NCI-H2029 treated with DMSO at 0.1 percent for 48 hours (cell line): ENCODE data around the gene STAT4.

Source experiments
- DNase-seq: peaks from one replicate; lab custom pipeline; 2025; lab: John Stamatoyannopoulos, UW

Gene STAT4

DNA sequence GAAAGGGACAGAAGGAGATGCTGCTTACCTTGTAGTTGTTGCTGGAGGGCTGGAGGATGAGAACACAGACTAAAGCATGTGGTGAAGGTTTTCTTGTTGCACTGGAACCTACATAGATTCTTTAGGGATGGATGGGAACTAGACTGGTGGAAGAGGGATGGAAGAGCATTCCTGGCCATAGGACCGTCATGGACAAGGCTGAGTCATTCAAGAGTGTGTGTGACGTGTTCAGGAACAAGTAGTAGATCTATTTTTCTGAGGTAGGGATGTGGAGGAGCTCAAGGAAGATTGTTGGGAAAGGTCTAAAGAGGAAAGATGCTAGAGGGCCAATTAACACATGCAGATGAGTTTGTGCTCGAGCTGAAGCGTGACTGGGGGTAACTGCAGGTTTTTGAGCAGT is 6.6 kb downstream of the STAT4 start:
- no peak for DNase-seq

- DNase-seq: no peak
These were observed 7.0 kb downstream of the STAT4 start for GRCh38 chr2:191143791-191144190.

- no peak for DNase-seq
These were observed 21.9 kb downstream of the STAT4 start for GRCh38 chr2:191128911-191129304.

- no peak for DNase-seq
These were observed 22.5 kb downstream of the STAT4 start for GRCh38 chr2:191128172-191128910.

- DNase-seq: no peak
These were observed 23.6 kb downstream of the STAT4 start for GRCh38 chr2:191127235-191127634.

- DNase-seq: no peak
These were observed 24.3 kb downstream of the STAT4 start for GRCh38 chr2:191126386-191127085.

DNA sequence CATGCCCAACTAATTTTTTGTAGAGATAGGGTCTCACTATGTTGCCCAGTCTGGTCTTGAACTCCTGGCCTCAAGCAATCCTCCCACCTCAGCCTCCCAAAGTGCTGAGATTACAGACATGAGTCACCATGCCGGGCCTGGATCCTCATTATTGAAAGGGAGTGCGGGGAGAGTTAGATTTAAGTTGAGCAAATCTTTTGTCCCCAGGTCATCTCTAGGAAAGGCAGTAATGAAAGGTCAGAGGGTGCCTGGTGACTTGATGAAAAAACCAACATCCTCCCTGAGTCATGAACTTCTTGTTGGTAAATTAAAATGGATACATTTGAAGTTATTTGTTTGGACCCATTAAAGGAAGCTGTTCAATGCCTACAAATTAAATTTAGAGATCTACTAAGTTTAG is 25.1 kb downstream of the STAT4 start:
- no peak for DNase-seq

DNA sequence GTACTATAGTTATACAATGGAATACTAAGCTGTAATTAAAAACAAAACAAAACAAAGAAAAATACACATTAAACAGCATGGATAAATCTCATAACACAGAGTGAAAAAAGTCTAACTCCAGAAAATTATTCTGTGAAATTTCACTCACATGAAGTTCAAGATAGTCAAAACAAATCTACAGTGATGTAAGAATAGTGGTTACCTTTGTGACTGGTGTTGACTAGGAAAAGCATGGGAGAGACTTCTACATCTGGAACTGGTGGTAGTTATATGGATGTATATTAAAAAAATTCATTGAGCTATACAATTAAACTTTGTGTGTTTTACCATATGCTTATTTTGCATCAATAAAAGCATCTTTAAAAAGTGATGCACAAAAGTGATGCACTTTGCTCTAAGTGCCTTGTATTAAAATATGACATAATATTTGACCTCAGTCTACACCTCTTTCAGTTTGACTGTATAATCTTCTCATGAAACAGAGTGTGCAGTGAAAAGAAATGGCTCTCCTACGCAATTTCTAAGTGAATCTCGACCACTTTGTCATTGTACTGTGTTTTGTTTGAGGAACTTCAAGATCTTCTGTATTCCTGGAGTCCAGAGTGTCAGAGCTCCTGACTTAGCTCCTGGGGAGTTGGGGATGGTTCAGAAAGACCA is 28.0 kb downstream of the STAT4 start:
- no peak for DNase-seq

- DNase-seq: no peak
These were observed 33.5 kb downstream of the STAT4 start for GRCh38 chr2:191117341-191117740.

- DNase-seq: no peak
These were observed 35.0 kb downstream of the STAT4 start for GRCh38 chr2:191115804-191116203.

DNA sequence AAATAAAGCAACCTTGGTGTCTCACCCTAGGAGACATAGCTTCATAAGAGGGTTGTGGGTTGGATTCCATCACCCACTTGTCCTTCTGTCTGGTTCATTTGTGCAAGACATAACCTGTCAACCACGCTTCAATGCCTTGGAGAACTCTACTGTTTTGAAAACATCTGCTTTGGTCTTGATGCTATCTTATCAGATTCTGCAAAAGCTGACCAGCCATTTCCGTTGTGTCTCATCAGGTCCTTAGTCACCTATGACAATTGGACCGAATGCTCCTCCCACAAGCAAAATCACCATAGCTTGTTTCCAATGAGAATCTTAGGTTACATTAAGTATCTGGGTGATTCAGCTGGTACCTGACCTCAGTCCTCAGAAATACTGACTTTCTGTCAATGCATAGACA is 35.4 kb downstream of the STAT4 start:
- DNase-seq: no peak

DNA sequence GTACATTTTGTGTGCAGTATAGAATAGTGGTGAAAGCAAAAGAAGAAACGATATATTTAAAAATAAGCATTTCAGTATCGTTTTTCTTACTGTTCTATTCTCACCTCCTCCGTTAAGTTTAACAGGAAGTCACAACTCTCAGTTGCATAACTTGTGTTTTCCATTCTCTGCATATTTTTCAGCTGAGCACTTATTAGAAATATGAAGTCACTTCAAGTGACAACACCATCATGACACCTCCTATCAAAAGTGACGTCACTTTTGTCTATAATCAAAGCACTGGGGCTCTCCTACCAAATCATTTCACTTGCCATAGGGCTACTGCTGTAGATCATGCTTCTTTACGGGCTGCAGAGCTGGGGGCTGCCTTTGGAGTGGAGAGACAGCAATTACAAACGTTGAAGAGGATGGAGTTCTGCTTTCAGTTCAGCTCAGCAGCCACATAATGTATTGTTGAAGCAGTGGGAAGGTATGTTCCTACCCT is 36.3 kb downstream of the STAT4 start:
- DNase-seq: no peak

- DNase-seq: no peak
These were observed 37.0 kb downstream of the STAT4 start for GRCh38 chr2:191113761-191114160.

GRCh38 chr2:191112448-191112901 is 38.3 kb downstream of the STAT4 start:
- DNase-seq: no peak

DNA sequence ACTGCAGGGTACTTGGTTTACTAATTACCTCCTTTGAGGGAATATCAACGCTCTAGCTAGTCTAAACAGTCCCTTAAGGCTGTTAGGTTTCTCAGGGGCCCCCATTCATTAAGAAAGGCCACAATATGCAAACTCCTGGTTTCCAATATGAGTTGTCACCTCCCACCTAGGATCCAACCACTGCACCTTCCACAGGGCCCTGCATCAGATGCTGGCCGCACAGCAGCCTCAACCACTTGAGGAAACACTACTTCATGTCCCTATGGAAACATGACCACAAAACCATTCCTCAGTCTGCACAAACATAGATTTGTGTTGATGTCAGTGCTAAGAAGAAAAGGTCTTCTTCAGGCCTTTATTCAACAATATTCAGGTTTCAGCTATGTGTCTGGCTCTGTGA is 40.9 kb downstream of the STAT4 start:
- DNase-seq: peak; percentile 33

GRCh38 chr2:191108331-191108730 is 42.5 kb downstream of the STAT4 start:
- DNase-seq: no peak

GRCh38 chr2:191105082-191105481 is 45.7 kb downstream of the STAT4 start:
- DNase-seq: no peak

DNA sequence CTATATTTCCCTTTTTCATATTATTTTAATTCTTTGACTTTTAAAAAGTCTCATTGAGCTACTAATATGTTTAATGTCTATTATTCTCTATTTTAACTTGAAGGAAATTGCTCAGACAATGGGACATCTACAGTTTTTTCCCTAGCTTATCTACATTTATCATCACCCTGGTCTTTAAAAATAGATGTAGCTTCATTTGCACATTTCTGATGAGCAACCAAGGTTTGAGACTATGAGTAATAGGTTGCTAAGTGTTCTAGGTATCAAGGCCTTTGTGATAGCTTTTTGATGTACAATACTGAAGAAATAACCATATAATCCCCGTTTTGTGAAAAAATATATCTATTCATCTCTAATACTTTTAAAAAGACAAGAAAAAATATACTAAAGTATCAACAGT is 47.0 kb downstream of the STAT4 start:
- no peak for DNase-seq

DNA sequence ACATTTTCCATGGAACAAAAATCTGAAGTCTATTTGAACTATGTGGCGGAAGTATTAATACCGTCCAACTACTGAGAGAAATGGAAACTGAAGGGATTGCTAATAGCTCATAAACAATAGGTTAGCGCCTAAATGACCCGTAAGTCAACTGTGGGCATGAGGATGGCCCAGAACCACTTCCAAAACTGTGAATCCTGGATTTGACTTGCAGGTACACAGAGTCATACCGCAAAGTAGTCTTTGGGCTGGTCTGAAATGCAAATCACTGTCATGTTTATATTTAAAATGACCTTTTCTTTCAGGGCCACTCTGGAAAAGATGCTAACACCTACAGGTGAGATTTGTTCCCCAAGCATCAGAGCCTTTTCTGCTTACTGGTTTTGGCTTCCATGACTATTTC is 50.6 kb downstream of the STAT4 start:
- no peak for DNase-seq

- DNase-seq: no peak
These were observed 63.5 kb downstream of the STAT4 start for GRCh38 chr2:191087311-191087710.

DNA sequence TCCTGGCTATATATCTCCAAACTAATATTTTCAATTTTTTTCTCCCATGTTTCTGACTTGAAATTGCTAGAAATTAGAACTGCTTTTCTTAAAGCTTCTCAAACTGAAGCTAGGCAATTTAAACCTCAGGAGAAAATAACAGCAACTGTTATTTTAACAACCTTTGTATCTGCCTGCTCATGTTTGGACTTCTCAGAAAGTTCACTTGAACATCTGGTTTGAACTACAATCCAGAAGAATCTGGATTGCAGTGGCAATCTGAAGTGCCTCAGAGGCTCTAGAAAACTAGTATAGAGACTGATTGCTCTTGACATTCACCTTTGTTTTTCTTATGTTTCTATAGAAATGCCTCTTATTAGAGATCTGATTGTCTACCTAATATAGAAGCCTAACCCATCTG is 64.1 kb downstream of the STAT4 start:
- DNase-seq: no peak

DNA sequence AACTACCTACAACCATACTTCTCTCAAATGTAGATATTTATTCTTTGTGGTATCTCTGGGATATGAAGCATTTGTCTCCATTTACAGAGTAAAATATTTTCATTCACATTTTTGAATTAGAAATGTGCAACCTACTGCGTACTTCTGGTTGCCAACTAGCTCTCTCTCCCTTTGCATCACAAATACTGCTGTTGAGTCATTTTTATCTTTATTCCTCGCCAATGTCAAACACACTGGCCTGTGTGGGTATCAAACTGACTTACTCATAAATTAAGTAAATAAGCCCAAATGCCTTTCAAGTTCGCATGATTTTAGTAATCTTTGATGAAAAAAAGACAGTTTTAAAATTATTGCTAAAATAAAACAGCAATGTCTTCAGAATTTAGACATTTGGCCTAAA is 67.3 kb downstream of the STAT4 start:
- no peak for DNase-seq

GRCh38 chr2:191082321-191082720 is 68.5 kb downstream of the STAT4 start:
- DNase-seq: no peak
